Omental fat pad (tissue), 4 donors: ENCODE results near the gene SYNPO. TPM values are rescaled to one million over a fixed set of nuclear protein-coding genes. Genes with fewer than 3 reads are reported as not detected.

Experiments
- ATAC-seq: fragments of 150-250 bp; one replicate; pipeline ENCODE4 v1.9.1; 2016; ENCODE audit warnings: mild to moderate bottlenecking, moderate library complexity; ENCODE audit not compliant: low FRiP score
- DNase-seq: peaks from one replicate; pipeline ENCODE4 v3.0.0-alpha.2; 2019; ENCODE audit warnings: low spot score
- total RNA-seq, 4 donors: library from RNA; depleted of rRNA; stranded (reverse); fragments of >200 nt; gene quantifications; one replicate each; pipeline ENCODE4 v1.1.0, GENCODE V29; 2016
- TF ChIP-seq, protein P1 (sequence below), 3 donors: fragments of 450-650 bp; IDR thresholded peaks; one replicate each; pipeline ENCODE4 v1.5.1; 2016 to 2017; ENCODE audit warnings: antibody characterized with exemption in 3 of 3, mild to moderate bottlenecking in 3 of 3, moderate library complexity in 2 of 3

The SYNPO gene
- total RNA-seq, 4 donors from 2014 or later: 12.2 to 43.6 (median 26.1) TPM

DNA sequence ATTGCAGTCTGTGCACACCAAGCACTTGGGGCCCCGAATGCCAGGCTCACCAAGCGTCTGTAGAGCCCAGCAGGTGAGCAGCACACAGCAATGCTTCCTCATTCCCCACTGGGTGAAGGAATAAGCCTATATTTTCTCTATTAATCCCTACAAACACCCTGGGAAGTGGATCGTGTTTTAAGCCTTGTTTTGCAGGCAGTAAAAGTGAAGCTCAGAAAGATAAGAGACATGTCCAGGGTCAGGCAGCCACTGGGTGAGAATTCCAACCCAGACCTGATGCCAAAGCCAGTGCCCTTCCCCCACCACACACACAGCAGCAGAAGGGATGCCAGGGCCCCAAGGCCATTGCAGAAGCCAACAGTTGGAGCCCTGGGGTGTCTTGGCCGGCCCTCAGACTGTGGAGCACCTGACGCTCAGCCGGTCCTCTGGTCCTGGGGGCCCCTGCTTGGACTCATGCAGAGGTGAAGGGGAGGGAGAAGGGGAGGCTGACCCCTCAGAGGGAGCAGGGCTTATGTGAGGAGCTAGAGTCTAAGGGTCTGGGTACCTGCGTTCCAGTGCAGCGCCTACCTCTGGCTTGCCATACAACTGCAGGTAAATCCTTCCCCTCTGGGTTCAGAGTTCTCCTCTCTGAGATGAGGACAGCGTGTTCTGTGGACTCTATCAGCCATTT is 26.3 kb upstream of the SYNPO start:
- TF ChIP-seq, protein P1, sequence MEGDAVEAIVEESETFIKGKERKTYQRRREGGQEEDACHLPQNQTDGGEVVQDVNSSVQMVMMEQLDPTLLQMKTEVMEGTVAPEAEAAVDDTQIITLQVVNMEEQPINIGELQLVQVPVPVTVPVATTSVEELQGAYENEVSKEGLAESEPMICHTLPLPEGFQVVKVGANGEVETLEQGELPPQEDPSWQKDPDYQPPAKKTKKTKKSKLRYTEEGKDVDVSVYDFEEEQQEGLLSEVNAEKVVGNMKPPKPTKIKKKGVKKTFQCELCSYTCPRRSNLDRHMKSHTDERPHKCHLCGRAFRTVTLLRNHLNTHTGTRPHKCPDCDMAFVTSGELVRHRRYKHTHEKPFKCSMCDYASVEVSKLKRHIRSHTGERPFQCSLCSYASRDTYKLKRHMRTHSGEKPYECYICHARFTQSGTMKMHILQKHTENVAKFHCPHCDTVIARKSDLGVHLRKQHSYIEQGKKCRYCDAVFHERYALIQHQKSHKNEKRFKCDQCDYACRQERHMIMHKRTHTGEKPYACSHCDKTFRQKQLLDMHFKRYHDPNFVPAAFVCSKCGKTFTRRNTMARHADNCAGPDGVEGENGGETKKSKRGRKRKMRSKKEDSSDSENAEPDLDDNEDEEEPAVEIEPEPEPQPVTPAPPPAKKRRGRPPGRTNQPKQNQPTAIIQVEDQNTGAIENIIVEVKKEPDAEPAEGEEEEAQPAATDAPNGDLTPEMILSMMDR (IDR thresholded peaks at IDR 0.05): no peak
- ATAC-seq: no peak
- DNase-seq: no peak

DNA sequence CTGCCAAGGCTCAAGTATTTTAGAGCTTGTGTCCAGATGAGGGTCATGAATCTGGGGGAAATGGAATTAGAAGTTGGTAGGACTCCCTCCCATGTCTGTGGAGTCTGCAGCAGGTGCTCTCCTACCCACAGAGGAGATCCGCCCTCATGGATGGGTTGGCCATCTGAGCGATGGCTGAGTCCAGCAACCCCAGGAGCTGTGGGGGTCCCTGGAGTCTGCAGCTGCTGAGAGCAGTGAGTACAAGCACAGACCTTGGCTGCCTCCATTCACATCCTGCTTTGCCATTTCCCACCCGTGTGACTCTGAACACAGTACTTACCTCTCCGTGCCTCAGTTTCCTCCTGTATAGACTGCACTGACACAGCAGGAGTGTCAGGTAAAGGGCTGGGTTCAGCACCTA is 25.8 kb upstream of the SYNPO start:
- TF ChIP-seq, protein P1 (IDR thresholded peaks at IDR 0.05): no peak
- DNase-seq (no peak), ATAC-seq (no peak)

DNA sequence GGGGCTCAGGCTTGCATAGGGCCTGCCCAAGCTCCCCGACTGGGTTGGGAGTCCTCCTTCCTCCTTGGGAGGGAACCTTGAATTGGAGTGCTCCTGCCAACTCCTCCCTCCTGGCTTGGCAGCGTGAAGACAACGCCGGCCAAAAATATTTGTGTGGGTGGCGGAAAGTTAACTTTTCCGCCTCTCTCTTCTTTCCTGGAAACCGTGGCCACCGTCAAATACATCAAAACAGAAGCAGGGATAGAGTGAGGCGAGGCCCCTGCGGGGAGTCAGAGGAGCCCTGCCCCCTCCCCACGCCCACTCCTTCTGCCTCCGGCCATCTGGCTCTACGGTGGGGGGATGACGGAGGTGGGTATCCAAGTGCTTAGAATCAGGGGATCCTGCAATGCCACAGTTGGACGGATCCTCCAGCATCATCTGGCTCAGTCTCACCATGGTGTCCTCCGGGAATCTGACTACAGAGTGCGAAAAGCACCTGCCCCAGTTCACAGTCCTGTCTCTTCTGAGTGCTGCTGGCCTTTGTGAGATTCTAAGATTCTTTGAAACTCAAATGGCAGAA is 25.2 kb upstream of the SYNPO start:
- TF ChIP-seq, protein P1 (IDR thresholded peaks at IDR 0.05): no peak
- ATAC-seq (peak; percentile 54), DNase-seq (no peak)

GRCh38 chr5:150616024-150616470 is 24.4 kb upstream of the SYNPO start:
- no peak for DNase-seq

GRCh38 chr5:150616506-150616905 is 24.0 kb upstream of the SYNPO start:
- no peak for DNase-seq
- ATAC-seq: no peak
- TF ChIP-seq, protein P1 (IDR thresholded peaks at IDR 0.05): no peak

More at GRCh38 chr5:150616024-150616470, 24.4 kb upstream of the SYNPO start:
- peak; percentile 13 for ATAC-seq
- TF ChIP-seq, protein P1 (IDR thresholded peaks at IDR 0.05): no peak

DNA sequence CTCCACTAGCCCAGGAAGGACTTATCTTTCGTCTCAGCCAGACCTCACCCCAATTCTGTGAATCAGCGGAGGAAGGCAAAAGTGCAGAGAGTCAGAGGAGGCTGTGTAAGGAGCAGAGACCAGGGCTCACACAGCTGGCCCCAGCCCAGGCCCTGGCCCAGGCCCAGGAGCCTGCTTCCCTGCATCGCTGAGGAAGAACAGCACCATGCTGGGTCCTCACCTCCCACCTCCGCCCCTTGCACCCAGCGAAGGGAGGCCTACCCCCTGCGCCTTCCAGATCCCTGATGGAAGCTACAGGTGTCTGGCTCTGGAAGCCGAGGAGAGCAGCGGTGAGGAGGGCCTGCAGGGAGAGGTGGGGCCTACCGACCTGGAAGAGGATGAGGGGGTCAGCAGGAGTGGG is 22.3 kb upstream of the SYNPO start:
- ATAC-seq (no peak), DNase-seq (no peak)
- TF ChIP-seq, protein P1 (IDR thresholded peaks at IDR 0.05): no peak
